Stimulated activated CD8-positive, alpha-beta memory T cell treated with anti-CD3 and anti-CD28 coated beads, Interleukin-2, amount 100 ng/mL, for 48 hours (primary cell): Measurements from ENCODE around the gene ARHGAP1.

Experiments used
- DNase-seq, 2 donors: peaks; one replicate each; pipeline ENCODE4 v3.0.0-alpha.2; 2020; ENCODE audit warnings: low read depth in 2 of 2

Gene ARHGAP1

GRCh38 chr11:46640036-46640788, 60.2 kb downstream of the ARHGAP1 start:
- no peak for DNase-seq

DNA sequence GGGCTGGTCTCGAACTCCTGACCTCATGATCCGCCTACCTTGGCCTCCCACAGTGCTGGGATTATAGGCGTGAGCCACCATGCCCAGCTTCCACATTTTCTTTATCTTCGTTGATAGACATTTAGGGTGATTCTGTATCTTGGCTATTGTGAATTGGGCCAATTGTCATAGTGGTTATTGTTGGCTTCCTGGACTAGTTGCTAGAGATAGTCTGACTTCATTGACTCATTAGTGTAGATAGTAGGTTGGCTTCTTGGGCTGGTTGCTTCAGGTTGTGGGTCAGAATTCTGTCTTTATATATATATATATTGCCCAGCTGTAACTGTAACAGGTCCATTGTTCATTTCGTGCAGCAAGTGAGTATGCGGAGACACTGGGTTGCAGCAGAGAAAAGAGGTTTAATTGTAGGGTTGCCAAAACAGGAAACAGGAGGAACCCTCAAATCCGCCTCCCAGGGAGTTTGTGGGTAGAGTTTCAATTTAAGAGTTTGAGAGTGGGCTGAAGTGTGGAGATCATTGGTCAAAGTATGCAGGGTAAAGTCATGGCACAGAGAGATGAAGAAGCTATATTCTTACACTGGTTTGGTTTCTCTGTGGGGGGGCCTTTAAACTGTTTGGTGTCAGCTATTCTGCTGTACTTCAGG, 61.1 kb downstream of the ARHGAP1 start:
- no peak for DNase-seq

DNA sequence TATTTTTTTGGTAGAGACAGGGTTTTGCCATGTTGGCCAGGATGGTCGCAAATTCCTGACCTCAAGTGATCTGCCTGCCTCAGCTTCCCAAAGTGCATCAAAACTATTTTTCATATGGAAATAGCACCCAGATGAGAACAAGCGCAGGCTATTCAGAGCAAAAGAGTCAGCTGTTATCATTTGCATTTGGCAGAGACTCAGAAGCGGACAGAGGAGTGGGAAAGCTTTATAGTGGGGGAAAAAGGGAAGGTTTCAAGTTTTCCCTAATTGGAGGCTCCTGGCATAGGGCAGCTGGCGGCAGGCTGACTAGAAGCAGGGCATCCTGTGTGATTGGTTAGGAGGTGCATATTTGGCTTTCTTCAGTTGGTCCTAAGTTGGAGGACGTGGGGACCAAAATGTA, 62.9 kb downstream of the ARHGAP1 start:
- no peak for DNase-seq

DNA sequence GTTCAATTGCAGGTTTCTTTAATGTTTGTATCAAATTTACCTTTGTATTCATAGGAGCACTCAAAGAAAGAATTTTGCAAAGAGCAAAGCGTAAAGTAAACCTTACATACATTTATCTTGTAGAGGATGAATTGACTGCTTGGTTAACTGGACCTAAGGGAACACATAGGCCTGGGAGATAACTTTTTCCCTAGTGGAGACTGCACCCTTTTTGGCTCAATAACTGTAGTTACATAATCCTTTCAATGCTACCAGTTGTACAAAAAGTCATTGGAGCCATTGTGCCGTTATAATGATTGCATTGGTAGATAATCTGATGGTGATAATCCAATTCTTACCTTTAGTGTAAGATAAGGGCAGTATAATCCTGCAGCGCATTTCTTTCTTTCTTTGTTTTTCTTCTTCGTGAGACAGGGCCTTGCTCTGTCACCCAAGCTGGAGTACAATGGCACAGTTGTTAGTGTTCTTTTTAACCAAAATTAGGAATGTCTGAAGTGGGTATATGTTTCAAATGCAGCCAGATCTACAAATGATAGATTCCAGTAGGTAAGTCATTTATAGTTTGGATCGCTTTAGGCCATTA, 64.8 kb downstream of the ARHGAP1 start:
- DNase-seq: no peak

GRCh38 chr11:46633291-46634217, 66.9 kb downstream of the ARHGAP1 start:
- no peak for DNase-seq

GRCh38 chr11:46632502-46632901, 67.9 kb downstream of the ARHGAP1 start:
- DNase-seq: no peak

DNA sequence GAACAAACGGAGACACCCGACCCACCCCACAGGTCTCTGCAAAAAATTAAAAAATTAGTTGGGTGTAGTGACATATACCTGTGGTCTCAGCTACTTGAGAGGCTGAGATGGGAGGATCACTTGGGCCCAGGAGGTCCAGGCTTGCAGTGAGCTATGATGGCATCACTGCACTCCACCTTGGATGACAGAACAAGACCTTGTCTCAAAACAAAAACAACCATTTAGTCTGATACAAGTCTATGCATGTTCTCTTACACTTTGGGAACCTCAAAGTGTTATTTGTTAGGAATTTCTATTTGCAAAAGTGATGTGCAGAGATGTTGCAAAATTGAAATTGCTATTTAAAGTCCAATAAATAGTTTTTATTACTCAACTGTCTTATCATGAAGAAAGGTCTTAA, 68.7 kb downstream of the ARHGAP1 start:
- DNase-seq: no peak

- no peak for DNase-seq
Measured at GRCh38 chr11:46630237-46630636, 70.2 kb downstream of the ARHGAP1 start.

DNA sequence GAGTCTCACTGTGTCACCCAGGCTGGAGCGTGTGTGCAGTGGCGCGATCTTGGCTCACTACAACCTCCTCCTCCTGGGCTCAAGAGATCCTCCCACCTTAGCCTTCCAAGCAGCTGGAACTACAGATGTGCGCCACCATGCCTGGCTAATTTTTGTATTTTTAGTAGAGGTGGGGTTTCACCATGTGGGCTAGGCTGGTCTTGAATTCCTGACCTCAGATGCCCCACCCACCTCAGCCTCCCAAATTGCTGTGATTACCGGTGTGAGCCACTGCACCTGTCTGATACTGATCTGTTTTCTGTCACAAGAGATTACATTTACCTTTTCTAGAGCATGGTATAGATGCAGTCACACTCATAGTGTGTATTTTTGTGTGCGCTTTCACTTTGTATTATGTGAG, 71.5 kb downstream of the ARHGAP1 start:
- no peak for DNase-seq
